ENCODE measurements around the gene CLTA. TPM values are rescaled to one million over a fixed set of nuclear protein-coding genes. Genes with fewer than 3 reads are reported as not detected.

Gene CLTA
- total RNA-seq, 2 donors from 2014 or later = 221 to 240 TPM

DNA sequence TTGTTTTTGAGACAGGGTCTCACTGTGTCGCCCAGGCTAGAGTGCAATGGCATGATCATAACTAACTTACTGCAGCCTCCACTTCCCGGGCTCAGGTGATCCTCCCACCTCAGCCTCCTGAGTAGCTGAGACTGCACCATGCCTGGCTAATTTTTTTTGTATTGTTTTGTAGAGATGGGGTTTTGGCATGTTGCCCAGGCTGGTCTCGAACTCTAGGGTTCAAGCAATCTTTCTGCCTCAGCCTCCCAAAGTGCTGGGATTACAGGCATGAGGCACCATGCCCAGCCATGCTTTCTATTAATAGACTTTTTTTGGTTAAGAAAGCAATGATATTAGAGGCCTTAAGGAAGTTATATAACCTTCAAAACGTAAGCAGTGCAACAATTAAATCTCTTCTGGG is 23.3 kb downstream of the CLTA start:
- Mint-ChIP-seq H3K36me3 (ENCODE audit: low read depth) (peaks cover 62% of the 10 kb centered on the region), H3K27me3 (ENCODE audit: insufficient read depth) (no peaks in the 10 kb centered on the region), H3K9me3 (no peaks in the 10 kb centered on the region), H3K4me3 (no peak overlapping the region), H3K4me1 (peaks cover 22% of the 10 kb centered on the region), H3K27ac (no peak overlapping the region)
- no peak overlapping the region for H3K4me3 ChIP-seq (ENCODE audit: low read length)
- TF ChIP-seq, protein P1, sequence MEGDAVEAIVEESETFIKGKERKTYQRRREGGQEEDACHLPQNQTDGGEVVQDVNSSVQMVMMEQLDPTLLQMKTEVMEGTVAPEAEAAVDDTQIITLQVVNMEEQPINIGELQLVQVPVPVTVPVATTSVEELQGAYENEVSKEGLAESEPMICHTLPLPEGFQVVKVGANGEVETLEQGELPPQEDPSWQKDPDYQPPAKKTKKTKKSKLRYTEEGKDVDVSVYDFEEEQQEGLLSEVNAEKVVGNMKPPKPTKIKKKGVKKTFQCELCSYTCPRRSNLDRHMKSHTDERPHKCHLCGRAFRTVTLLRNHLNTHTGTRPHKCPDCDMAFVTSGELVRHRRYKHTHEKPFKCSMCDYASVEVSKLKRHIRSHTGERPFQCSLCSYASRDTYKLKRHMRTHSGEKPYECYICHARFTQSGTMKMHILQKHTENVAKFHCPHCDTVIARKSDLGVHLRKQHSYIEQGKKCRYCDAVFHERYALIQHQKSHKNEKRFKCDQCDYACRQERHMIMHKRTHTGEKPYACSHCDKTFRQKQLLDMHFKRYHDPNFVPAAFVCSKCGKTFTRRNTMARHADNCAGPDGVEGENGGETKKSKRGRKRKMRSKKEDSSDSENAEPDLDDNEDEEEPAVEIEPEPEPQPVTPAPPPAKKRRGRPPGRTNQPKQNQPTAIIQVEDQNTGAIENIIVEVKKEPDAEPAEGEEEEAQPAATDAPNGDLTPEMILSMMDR (conservative IDR thresholded peaks at IDR 0.05) = no peak
- WGBS, 2 experiments (ENCODE audit: insufficient coverage in 1 of 2, insufficient read length in 1 of 2) = 92 to 96% methylated on average over 2 to 4 of the region's 4 CpGs
- no peak overlapping the region for H3K9ac ChIP-seq (ENCODE audit: extremely low read depth, low read length, poor library complexity, severe bottlenecking)
- no peak overlapping the region for H3K27ac ChIP-seq (ENCODE audit: low read depth, low read length)
- peaks cover 13% of the 10 kb centered on the region for H3K4me1 ChIP-seq (ENCODE audit: control insufficient read depth, insufficient read depth, low read length)
- H3K27me3 ChIP-seq (ENCODE audit: control insufficient read depth, insufficient read depth, low read length, poor library complexity, severe bottlenecking) = no peaks in the 10 kb centered on the region
- DNase-seq = no peak
- peaks cover 80% of the 10 kb centered on the region for H3K36me3 ChIP-seq (ENCODE audit: control insufficient read depth, insufficient read depth, low read length)
- H3K9me3 ChIP-seq (ENCODE audit: control insufficient read depth, low read length) = no peaks in the 10 kb centered on the region

DNA sequence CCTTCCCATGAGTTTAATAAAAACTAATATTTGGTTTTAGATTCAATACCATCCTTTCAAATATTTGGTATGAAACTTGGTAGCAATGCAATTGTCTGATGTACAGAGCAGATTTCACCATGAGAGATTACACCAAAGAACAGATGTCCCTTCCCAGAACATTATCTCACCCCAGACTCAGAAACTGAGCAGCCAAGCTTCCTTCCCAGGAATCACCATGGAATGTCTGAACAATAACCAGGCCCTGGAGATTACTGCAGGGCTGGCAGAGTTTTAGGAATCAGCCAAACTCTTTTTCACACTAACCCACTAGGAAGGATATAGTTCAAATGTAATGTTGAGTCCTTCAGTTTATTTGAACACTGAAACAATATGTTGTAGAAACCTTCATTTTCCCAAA is 23.9 kb downstream of the CLTA start:
- Mint-ChIP-seq H3K27ac (no peak overlapping the region), H3K4me1 (peaks cover 22% of the 10 kb centered on the region), H3K9me3 (no peaks in the 10 kb centered on the region), H3K27me3 (ENCODE audit: insufficient read depth) (no peaks in the 10 kb centered on the region), H3K36me3 (ENCODE audit: low read depth) (peaks cover 62% of the 10 kb centered on the region), H3K4me3 (no peak overlapping the region)
- DNase-seq = no peak
- Histone ChIP-seq H3K4me1 (ENCODE audit: control insufficient read depth, insufficient read depth, low read length) (peaks cover 13% of the 10 kb centered on the region), H3K36me3 (ENCODE audit: control insufficient read depth, insufficient read depth, low read length) (peaks cover 80% of the 10 kb centered on the region), H3K9ac (ENCODE audit: extremely low read depth, low read length, poor library complexity, severe bottlenecking) (no peak overlapping the region), H3K4me3 (ENCODE audit: low read length) (no peak overlapping the region), H3K9me3 (ENCODE audit: control insufficient read depth, low read length) (no peaks in the 10 kb centered on the region), H3K27ac (ENCODE audit: low read depth, low read length) (peak overlapping the region; percentile 24), H3K27me3 (ENCODE audit: control insufficient read depth, insufficient read depth, low read length, poor library complexity, severe bottlenecking) (no peaks in the 10 kb centered on the region)
- TF ChIP-seq, protein P1 (conservative IDR thresholded peaks at IDR 0.05) = no peak

DNA sequence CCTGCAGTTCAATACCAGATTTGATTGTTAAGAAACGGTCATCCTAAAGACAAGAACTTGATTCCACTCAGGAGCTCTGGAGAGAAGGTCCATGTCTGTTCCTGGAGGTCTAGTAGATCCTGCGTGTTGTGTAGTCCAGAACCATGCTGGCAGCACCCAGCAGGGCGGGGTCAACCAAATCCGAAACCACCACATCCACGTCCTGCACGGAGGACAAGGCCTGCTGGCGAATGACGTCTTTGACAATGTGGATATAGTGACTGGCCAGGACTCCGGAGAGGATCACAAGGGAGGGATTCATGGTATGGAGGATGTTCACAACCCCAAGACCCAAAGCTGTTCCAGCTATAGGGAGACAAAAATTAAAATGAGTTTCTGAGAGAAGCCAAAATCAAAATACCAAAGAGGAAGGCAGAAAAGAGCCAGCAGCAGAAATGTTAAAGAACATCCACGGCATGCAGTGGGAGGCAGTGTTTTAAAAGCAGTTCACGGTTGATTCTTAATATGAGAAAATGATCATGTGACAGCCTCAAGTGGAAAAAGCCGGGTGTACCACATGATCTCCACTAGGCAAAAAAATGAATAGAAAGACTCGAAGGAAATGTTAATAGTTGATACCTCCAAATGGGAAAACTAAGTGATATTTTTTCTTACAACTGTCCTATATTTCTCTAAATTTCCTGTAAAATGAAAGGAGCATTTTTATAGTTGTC is 26.7 kb downstream of the CLTA start:
- Histone ChIP-seq H3K27ac (ENCODE audit: low read depth, low read length) (no peak overlapping the region), H3K4me3 (ENCODE audit: low read length) (no peak overlapping the region), H3K9ac (ENCODE audit: extremely low read depth, low read length, poor library complexity, severe bottlenecking) (no peak overlapping the region), H3K27me3 (ENCODE audit: control insufficient read depth, insufficient read depth, low read length, poor library complexity, severe bottlenecking) (no peaks in the 10 kb centered on the region), H3K9me3 (ENCODE audit: control insufficient read depth, low read length) (peaks cover 12% of the 10 kb centered on the region), H3K4me1 (ENCODE audit: control insufficient read depth, insufficient read depth, low read length) (peaks cover 8% of the 10 kb centered on the region), H3K36me3 (ENCODE audit: control insufficient read depth, insufficient read depth, low read length) (peaks cover 81% of the 10 kb centered on the region)
- H3K36me3 Mint-ChIP-seq (ENCODE audit: low read depth) = peaks cover 60% of the 10 kb centered on the region
- DNase-seq = no peak
- TF ChIP-seq, protein P1 (conservative IDR thresholded peaks at IDR 0.05) = no peak
- H3K27ac Mint-ChIP-seq = no peak overlapping the region
- WGBS, 2 experiments (ENCODE audit: insufficient coverage in 1 of 2, insufficient read length in 1 of 2) = 90 to 98% methylated on average over 11 to 13 of the region's 13 CpGs
- H3K9me3 Mint-ChIP-seq = peaks cover 5% of the 10 kb centered on the region
- no peak overlapping the region for H3K4me3 Mint-ChIP-seq
- H3K4me1 Mint-ChIP-seq = peaks cover 10% of the 10 kb centered on the region
- no peaks in the 10 kb centered on the region for H3K27me3 Mint-ChIP-seq (ENCODE audit: insufficient read depth)

All from endodermal cell (in vitro differentiated cells).